GM18861 (cell line): ENCODE results near the gene MFSD2B.
"Not testable (repeated sequence)": the region's sequence is repeated elsewhere in the genome, so short reads cannot be mapped to it uniquely, and the experiment has no call there.

ENCODE experiments used
- ATAC-seq: cut with Tn5 transposase; IDR thresholded peaks from one replicate; pipeline ENCODE4 v1.9.1; 2021; ENCODE audit not compliant: unreplicated experiment

Gene MFSD2B

GRCh38 chr2:24009680-24010476, at the start of gene MFSD2B:
TSS of gene MFSD2B (plus strand) at chr2:24010085. CDS start at chr2:24010097, 12 bp downstream.
- ATAC-seq = no peak

GRCh38 chr2:23967846-23968245, 42.0 kb upstream of the MFSD2B start:
- no peak for ATAC-seq

GRCh38 chr2:23976883-23977282, 33.0 kb upstream of the MFSD2B start:
- ATAC-seq = no peak

GRCh38 chr2:23988371-23988770, 21.5 kb upstream of the MFSD2B start:
- no peak for ATAC-seq

- no peak for ATAC-seq
These were observed 17.0 kb upstream of the MFSD2B start for GRCh38 chr2:23992931-23993330.

- no peak for ATAC-seq
These were observed 16.1 kb upstream of the MFSD2B start for GRCh38 chr2:23993736-23994269.

GRCh38 chr2:23994567-23994966, 15.3 kb upstream of the MFSD2B start:
- no peak for ATAC-seq

- no peak for ATAC-seq
These were observed 2.2 kb upstream of the MFSD2B start for GRCh38 chr2:24007693-24008092.

GRCh38 chr2:24008672-24009366, 1.1 kb upstream of the MFSD2B start:
- ATAC-seq = no peak

- no peak for ATAC-seq
These were observed 562 bp upstream of the MFSD2B start for GRCh38 chr2:24009367-24009679.

GRCh38 chr2:24010477-24011249, 778 bp downstream of the MFSD2B start:
- no peak for ATAC-seq

GRCh38 chr2:24011250-24012104, 1.6 kb downstream of the MFSD2B start:
- ATAC-seq = no peak

- ATAC-seq = no peak
These were observed 2.8 kb downstream of the MFSD2B start for GRCh38 chr2:24012521-24013188.

GRCh38 chr2:24014902-24015301, 5.0 kb downstream of the MFSD2B start:
- not testable (repeated sequence) for ATAC-seq

- no peak for ATAC-seq
These were observed 5.9 kb downstream of the MFSD2B start for GRCh38 chr2:24015562-24016375.

GRCh38 chr2:24016376-24016761, 6.5 kb downstream of the MFSD2B start:
- no peak for ATAC-seq

GRCh38 chr2:24016853-24017703, 7.2 kb downstream of the MFSD2B start:
- ATAC-seq = no peak

- ATAC-seq = no peak
These were observed 7.8 kb downstream of the MFSD2B start for GRCh38 chr2:24017711-24018110.
